Lower leg skin (tissue), 3 donors: ENCODE data around the gene TADA2A.

ENCODE experiments used
- CTCF ChIP-seq, 3 donors: fragments of 450-650 bp; IDR thresholded peaks; one replicate each; pipeline ENCODE4 v1.5.1; 2016; ENCODE audit warnings: antibody characterized with exemption in 3 of 3, mild to moderate bottlenecking in 3 of 3, moderate library complexity in 2 of 3
- POLR2A ChIP-seq, 2 donors: fragments of 450-650 bp; IDR thresholded peaks; one replicate each; pipeline ENCODE4 v1.6.1; 2016 to 2017; ENCODE audit warnings: antibody characterized with exemption in 2 of 2, mild to moderate bottlenecking in 1 of 2, moderate library complexity in 1 of 2

GRCh38 chr17:37507111-37507510 lies 100.4 kb downstream of the TADA2A start:
- TF ChIP-seq CTCF (IDR thresholded peaks at IDR 0.05), result no peak
- TF ChIP-seq POLR2A (IDR thresholded peaks at IDR 0.05), result no peak
